GM12873 (cell line): Measurements from ENCODE around the gene ST6GALNAC3.

Source experiments
- CTCF ChIP-seq: IDR thresholded peaks from 2 replicates; pipeline ENCODE4 v1.5.1; 2012; ENCODE audit warnings: low read depth, mild to moderate bottlenecking, moderate library complexity, low read length, control low read depth; ENCODE audit not compliant: insufficient read depth; ENCODE audit errors: missing control alignments

Gene ST6GALNAC3

GRCh38 chr1:76075877-76076276, 1.3 kb downstream of the ST6GALNAC3 start:
- TF ChIP-seq CTCF = no peak

GRCh38 chr1:76079475-76080227, 5.1 kb downstream of the ST6GALNAC3 start:
- no peak for TF ChIP-seq CTCF

GRCh38 chr1:76080552-76081079, 6.1 kb downstream of the ST6GALNAC3 start:
- no peak for TF ChIP-seq CTCF

GRCh38 chr1:76082062-76082461, 7.5 kb downstream of the ST6GALNAC3 start:
- TF ChIP-seq CTCF = no peak

DNA sequence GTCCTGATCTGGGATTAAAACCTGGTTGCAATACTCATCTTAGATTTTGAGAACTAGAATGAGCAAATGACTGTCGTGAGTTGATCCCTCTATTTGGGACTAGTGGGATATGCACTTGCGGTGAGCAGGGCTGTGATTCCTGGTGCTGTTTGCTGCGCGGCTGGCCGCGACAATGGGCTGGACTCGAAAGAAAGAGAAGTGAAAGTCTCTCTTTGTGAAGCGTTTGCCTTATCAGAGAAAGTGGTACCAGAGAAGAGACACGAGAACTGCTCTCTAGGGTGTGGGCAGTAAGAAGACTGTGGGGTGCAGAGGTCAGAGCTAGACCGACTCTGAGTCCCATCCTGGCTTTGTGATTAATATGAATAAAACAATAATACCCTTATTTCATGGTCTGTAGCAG, 8.6 kb downstream of the ST6GALNAC3 start:
- TF ChIP-seq CTCF = no peak

DNA sequence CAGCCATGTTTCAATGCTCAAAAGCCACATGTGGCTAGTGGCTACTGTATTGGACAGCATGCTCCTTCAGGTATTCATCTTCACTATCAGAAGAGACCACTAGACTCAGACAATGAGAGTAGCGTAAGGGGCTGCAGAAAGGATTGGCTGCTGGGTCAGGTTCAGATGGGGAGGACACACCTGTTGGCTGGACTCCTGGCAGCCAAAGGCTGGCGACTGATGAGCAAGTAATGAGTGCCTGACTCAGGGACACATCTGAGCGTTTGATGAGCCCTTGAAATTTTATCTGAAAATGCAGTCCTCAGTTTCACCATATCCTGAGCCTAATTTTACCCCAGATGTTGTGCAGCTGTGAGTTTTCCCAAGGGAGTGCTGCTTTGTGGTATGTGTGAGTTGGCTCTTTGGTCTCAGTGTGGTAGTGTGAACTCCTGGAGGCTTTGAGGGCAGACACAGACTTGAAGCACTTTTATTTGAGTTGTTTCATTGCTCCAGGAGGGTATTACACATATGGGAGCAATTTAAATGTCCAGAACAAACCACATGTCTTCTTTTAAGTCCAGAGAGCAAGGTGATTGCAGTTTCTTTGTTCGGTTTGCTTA, 9.6 kb downstream of the ST6GALNAC3 start:
- no peak for TF ChIP-seq CTCF

- no peak for TF ChIP-seq CTCF
Observed at GRCh38 chr1:76084685-76085084, 10.1 kb downstream of the ST6GALNAC3 start.
